Choroid plexus epithelial cell (primary cell): ENCODE results near the gene TOP3B.

Experiments used
- DNase-seq: peaks from one replicate; pipeline ENCODE4 v3.0.0-alpha.2; 2010; ENCODE audit warnings: low read depth
- H3K4me3 ChIP-seq: 2 replicates; pipeline ENCODE4 v1.5.1; 2011; ENCODE audit warnings: low read depth, mild to moderate bottlenecking, control low read depth, low read length, moderate library complexity
- CTCF ChIP-seq: conservative IDR thresholded peaks from 2 replicates; pipeline ENCODE4 v1.5.1; 2011; ENCODE audit warnings: low read depth, mild to moderate bottlenecking, control low read depth, inconsistent platforms, low read length, moderate library complexity

TOP3B gene

GRCh38 chr22:21972806-21973205 lies 9.8 kb downstream of the TOP3B start:
- no peak overlapping the region for H3K4me3 ChIP-seq
- no peak for TF ChIP-seq CTCF
- DNase-seq = no peak

- TF ChIP-seq CTCF = peak; percentile 92
- H3K4me3 ChIP-seq = no peak overlapping the region
- DNase-seq = peak; percentile 49
Observed at GRCh38 chr22:21972293-21972779, 10.3 kb downstream of the TOP3B start.

DNA sequence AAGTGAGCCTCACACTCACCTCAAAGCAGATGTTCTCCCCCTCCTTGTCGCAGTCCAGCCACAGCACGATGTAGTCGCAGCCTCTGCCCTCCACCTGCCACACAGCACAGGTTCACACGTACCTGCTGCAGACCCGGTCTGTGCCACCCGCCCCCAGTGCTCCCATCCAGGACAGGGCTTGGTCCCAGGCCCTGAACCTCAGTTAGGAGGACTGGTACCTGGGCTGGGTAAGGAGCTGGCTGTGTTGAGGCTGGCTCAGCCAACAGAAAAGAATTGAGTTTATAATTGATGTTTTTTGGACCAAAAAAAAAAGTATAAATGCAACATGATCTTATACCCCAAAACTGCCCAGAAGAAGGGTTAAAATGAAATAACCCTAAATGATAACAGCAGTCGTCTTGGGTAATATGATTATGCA lies 10.7 kb downstream of the TOP3B start:
- no peak for TF ChIP-seq CTCF
- H3K4me3 ChIP-seq = no peak overlapping the region
- no peak for DNase-seq

DNA sequence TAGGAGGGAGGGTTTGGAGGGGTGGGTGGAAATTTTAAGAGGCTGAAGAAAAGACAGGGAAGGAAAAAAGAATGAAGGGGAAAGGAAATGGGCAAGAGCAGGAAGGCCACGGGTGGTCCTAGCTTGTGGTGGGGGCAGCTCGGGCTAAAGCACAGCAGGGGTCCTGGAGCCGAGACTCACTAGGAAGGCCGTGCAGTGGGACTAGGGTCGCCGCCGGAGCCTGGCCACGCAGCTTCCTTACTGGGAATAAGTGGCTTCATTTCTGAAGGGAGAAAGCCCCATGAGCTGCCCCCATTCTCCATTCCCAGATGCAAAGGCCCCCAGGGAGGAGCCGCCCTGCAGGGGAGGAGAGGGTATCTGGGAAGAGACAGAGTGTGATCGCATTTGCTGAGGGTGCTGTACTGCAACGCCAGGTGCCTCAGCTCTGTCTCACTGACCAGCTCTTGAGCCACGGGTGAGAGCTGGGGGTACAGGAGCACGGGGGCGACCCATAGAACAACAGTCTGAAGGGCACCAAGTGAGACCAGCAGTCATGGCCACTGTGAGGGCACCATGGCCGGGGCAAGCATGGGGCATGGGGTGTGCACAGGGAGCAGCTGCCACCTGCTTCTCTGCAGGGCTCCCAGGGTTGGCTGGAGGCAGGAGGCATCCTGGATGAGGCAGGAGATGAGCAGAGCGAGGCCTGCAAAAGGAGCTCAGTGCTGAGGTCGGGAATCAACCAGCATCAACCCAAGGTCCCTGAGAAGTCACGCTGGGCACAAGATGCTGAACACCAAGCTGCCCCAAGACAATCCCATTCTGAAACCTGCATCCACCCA lies 11.6 kb downstream of the TOP3B start:
- TF ChIP-seq CTCF = no peak
- H3K4me3 ChIP-seq = no peak overlapping the region
- DNase-seq = no peak

- DNase-seq = no peak
- no peak for TF ChIP-seq CTCF
- no peak overlapping the region for H3K4me3 ChIP-seq
Observed at GRCh38 chr22:21970037-21970799, 12.4 kb downstream of the TOP3B start.

GRCh38 chr22:21968452-21969129 lies 14.0 kb downstream of the TOP3B start:
- no peak for DNase-seq
- TF ChIP-seq CTCF = no peak
- H3K4me3 ChIP-seq = no peak overlapping the region
